Activated B cell treated with CpG ODN at 0.5 μM for 24 hours (primary cell): ENCODE data around the gene TELO2. TPM values are rescaled to one million over a fixed set of nuclear protein-coding genes. Genes with fewer than 3 reads are reported as not detected.

Source experiments
- ATAC-seq: fragments of 200-7000 bp; cut with Tn5 transposase; one replicate; pipeline ENCODE4 v1.10.0; 2021; ENCODE audit warnings: low read depth, mild to moderate bottlenecking, moderate library complexity
- CTCF ChIA-PET: fragments of 350-600 bp; sonication (Branson Sonifier 250); formaldehyde crosslinking; loops from one replicate; lab custom pipeline; 2021; ENCODE audit warnings: antibody characterized with exemption; lab: Charles Lee
- POLR2A ChIA-PET: fragments of 350-600 bp; sonication (Branson Sonifier 250); formaldehyde crosslinking; loops from one replicate; lab custom pipeline; 2021; ENCODE audit warnings: antibody characterized with exemption; lab: Charles Lee
- DNase-seq: peaks from one replicate; pipeline ENCODE4 v3.0.0; 2022
- H3K27ac Mint-ChIP-seq: one replicate; pipeline ENCODE4 v1.8.0; 2020; ENCODE audit warnings: mixed read lengths
- H3K27me3 Mint-ChIP-seq: one replicate; pipeline ENCODE4 v1.8.0; 2021; ENCODE audit warnings: mixed read lengths
- H3K36me3 Mint-ChIP-seq: one replicate; pipeline ENCODE4 v1.8.0; 2021; ENCODE audit warnings: low read depth, mixed read lengths
- H3K4me1 Mint-ChIP-seq: one replicate; pipeline ENCODE4 v1.8.0; 2021; ENCODE audit warnings: mixed read lengths
- H3K4me3 Mint-ChIP-seq: one replicate; pipeline ENCODE4 v1.8.0; 2020; ENCODE audit warnings: mild to moderate bottlenecking, mixed read lengths
- H3K9me3 Mint-ChIP-seq: one replicate; pipeline ENCODE4 v1.8.0; 2020; ENCODE audit warnings: mixed read lengths
- CTCF ChIP-seq: fragments of 200-600 bp; IDR thresholded peaks from one replicate; pipeline ENCODE4 v1.8.0; 2022; ENCODE audit warnings: antibody characterized with exemption, mild to moderate bottlenecking
- intact Hi-C: fragments of 100-400 bp; cut with micrococcal nuclease; formaldehyde crosslinking; loops from one replicate; pipeline ENCODE4 v1.15.1; 2024
- total RNA-seq: library from RNA; stranded (reverse); gene quantifications from 2 replicates; pipeline ENCODE4 v1.2.3, GENCODE V29; 2022

TELO2 gene
- total RNA-seq, 1 donor from 2014 or later = 78.8 TPM

GRCh38 chr16:1445518-1446203, 47.5 kb upstream of the TELO2 start:
- ATAC-seq (peak; percentile 54), DNase-seq (no peak)
- peaks cover 32% of the 10 kb centered on the region for H3K36me3 Mint-ChIP-seq
- intact Hi-C loops = loop anchor here (1.0 kb wide), 1 partner anchor 13 kb away; no protein-coding TSS in a partner anchor
- ChIA-PET POLR2A (interaction anchor here (1.6 to 3.8 kb wide), 4 partner anchors 13 to 47 kb away, joined by 4 to 30 read pairs (median 12); partner anchors contain the start of genes TELO2 and UQCC4), CTCF (no interaction called here)
- H3K4me3 Mint-ChIP-seq = no peak overlapping the region
- no peaks in the 10 kb centered on the region for H3K9me3 Mint-ChIP-seq
- no peak for TF ChIP-seq CTCF
- no peaks in the 10 kb centered on the region for H3K27me3 Mint-ChIP-seq
- H3K27ac Mint-ChIP-seq = peak overlapping the region; percentile 30
- H3K4me1 Mint-ChIP-seq = peaks cover 7% of the 10 kb centered on the region

- Mint-ChIP-seq H3K9me3 (no peaks in the 10 kb centered on the region), H3K27ac (no peak overlapping the region), H3K4me3 (no peak overlapping the region), H3K36me3 (peaks cover 36% of the 10 kb centered on the region), H3K4me1 (peaks cover 7% of the 10 kb centered on the region), H3K27me3 (no peaks in the 10 kb centered on the region)
- CTCF ChIA-PET = no interaction called here
- TF ChIP-seq CTCF = no peak
- intact Hi-C loops = no loop called here
- DNase-seq = no peak
- no peak for ATAC-seq
- POLR2A ChIA-PET = interaction anchor here (1.2 to 3.8 kb wide), 5 partner anchors 10 to 46 kb away, joined by 3 to 30 read pairs (median 11); partner anchors contain the start of genes TELO2 and UQCC4
Measured at GRCh38 chr16:1446296-1447080, 46.7 kb upstream of the TELO2 start.

- no peak for TF ChIP-seq CTCF
- H3K4me3 Mint-ChIP-seq = no peak overlapping the region
- H3K4me1 Mint-ChIP-seq = peaks cover 7% of the 10 kb centered on the region
- H3K36me3 Mint-ChIP-seq = peaks cover 47% of the 10 kb centered on the region
- DNase-seq = no peak
- CTCF ChIA-PET = no interaction called here
- H3K27me3 Mint-ChIP-seq = no peaks in the 10 kb centered on the region
- POLR2A ChIA-PET = interaction anchor here (0.8 to 3.4 kb wide), 2 partner anchors 11 to 45 kb away, joined by 3 to 11 read pairs; partner anchors contain the start of gene TELO2
- H3K27ac Mint-ChIP-seq = no peak overlapping the region
- no peaks in the 10 kb centered on the region for H3K9me3 Mint-ChIP-seq
- intact Hi-C loops = no loop called here
- no peak for ATAC-seq
Measured at GRCh38 chr16:1447965-1448364, 45.2 kb upstream of the TELO2 start.

GRCh38 chr16:1448536-1449116, 44.5 kb upstream of the TELO2 start:
- H3K36me3 Mint-ChIP-seq = peaks cover 53% of the 10 kb centered on the region
- ChIA-PET CTCF (no interaction called here), POLR2A (no interaction called here)
- H3K4me3 Mint-ChIP-seq = no peak overlapping the region
- no peak for ATAC-seq
- DNase-seq = no peak
- intact Hi-C loops = no loop called here
- TF ChIP-seq CTCF = no peak
- H3K27me3 Mint-ChIP-seq = no peaks in the 10 kb centered on the region
- no peaks in the 10 kb centered on the region for H3K9me3 Mint-ChIP-seq
- peaks cover 7% of the 10 kb centered on the region for H3K4me1 Mint-ChIP-seq
- no peak overlapping the region for H3K27ac Mint-ChIP-seq
